ENCODE measurements around the gene KCNQ4.

DNA sequence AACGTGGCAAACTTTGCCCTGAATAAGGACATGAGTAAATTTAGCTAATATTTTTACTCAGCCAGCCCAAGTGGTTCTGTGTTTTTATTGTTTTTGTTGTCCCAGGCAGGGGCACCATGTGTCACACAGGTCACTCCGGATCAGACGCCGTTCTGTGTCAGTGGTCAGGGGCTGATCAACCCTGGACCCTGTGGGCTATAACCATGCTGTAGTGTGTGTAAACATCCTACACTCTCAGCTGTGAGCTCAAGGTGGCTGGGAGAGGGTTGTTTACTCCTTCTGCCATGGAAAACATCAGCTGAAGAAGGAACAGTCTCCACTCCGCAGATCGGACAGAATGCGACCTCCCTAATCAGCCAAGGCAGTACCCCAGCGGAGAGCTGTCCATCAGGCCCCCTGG is 26.5 kb upstream of the KCNQ4 start:
- no peak for TF ChIP-seq ELF4 (IDR thresholded peaks at IDR 0.05)
- no peak for TF ChIP-seq TARDBP (IDR thresholded peaks at IDR 0.05)
- TF ChIP-seq L3MBTL2 (conservative IDR thresholded peaks at IDR 0.05) = no peak
- no peak for TF ChIP-seq HDGF (IDR thresholded peaks at IDR 0.05; ENCODE audit: borderline replicate concordance)
- TF ChIP-seq SUZ12 (IDR thresholded peaks at IDR 0.05) = no peak
- TF ChIP-seq, protein P1, sequence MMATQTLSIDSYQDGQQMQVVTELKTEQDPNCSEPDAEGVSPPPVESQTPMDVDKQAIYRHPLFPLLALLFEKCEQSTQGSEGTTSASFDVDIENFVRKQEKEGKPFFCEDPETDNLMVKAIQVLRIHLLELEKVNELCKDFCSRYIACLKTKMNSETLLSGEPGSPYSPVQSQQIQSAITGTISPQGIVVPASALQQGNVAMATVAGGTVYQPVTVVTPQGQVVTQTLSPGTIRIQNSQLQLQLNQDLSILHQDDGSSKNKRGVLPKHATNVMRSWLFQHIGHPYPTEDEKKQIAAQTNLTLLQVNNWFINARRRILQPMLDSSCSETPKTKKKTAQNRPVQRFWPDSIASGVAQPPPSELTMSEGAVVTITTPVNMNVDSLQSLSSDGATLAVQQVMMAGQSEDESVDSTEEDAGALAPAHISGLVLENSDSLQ (IDR thresholded peaks at IDR 0.05) = no peak
- TF ChIP-seq LEF1 (IDR thresholded peaks at IDR 0.05; ENCODE audit: borderline replicate concordance) = no peak

Measured in HEK293T (cell line).